Hepatocyte (in vitro differentiated cells): ENCODE measurements around the gene SEC23IP.

Experiments
- CTCF ChIP-seq: fragments of 200-600 bp; sonication (generic); IDR thresholded peaks from 2 replicates; pipeline ENCODE4 v1.5.1; 2016; ENCODE audit warnings: antibody characterized with exemption, mild to moderate bottlenecking; ENCODE audit not compliant: poor library complexity
- EZH2 ChIP-seq: fragments of 200-600 bp; sonication (generic); IDR thresholded peaks from 2 replicates; pipeline ENCODE4 v1.6.1; 2016; ENCODE audit warnings: antibody characterized with exemption, mild to moderate bottlenecking, borderline replicate concordance
- EZH2phosphoT487 ChIP-seq: fragments of 200-600 bp; sonication (generic); IDR thresholded peaks from one replicate; pipeline ENCODE4 v1.6.1; 2018; ENCODE audit warnings: antibody characterized with exemption, mild to moderate bottlenecking, low read depth, moderate library complexity; ENCODE audit not compliant: unreplicated experiment, severe bottlenecking

GRCh38 chr10:119852277-119852676 lies 40.3 kb upstream of the SEC23IP start:
- no peak for TF ChIP-seq CTCF
- TF ChIP-seq EZH2phosphoT487 = no peak
- no peak for TF ChIP-seq EZH2
